Measurements from ENCODE around the gene CNPY4.

CNPY4 gene, protein sequence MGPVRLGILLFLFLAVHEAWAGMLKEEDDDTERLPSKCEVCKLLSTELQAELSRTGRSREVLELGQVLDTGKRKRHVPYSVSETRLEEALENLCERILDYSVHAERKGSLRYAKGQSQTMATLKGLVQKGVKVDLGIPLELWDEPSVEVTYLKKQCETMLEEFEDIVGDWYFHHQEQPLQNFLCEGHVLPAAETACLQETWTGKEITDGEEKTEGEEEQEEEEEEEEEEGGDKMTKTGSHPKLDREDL

DNA sequence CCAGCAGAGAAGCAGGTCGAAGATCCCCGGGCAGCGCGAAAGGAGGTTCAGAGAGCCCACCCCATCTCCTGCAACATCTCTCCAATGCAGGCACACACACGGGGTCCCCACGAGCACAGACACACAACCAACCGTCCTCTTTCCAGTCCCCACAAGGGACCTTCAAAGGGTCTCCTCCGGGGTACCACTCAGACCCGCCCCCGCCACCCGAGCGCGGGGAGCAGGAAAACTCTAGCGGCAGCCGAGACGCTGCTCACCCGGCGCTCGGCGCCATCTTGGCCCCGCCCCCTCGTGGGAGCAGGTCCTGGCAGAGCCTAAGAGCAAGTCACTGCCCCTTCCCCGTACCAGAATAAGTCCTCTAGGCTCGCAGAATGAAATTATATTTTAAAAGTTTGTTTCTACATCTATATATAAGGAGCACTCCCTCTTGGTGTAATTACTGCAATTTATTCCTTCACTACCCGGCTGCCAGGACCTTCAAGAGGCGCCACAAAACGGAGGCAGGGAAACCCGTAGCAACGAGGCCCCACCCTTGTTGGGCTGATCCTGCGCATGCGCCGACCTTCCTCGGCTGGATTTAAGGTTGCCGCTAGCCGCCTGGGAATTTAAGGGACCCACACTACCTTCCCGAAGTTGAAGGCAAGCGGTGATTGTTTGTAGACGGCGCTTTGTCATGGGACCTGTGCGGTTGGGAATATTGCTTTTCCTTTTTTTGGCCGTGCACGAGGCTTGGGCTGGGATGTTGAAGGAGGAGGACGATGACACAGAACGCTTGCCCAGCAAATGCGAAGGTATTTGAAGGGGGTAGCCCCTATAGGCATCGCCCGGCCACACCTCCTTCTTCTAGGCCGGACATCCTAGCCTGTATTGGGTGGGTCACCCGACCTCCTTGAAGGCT lies at the start of gene CNPY4, which contains the start of gene TAF6:
Gene CNPY4, plus strand, starts transcription at position 563 of the 898 bp plus-strand sequence. Its CDS starts 111 bp downstream, at position 674.
Gene TAF6, minus strand, starts transcription at position 287 of the 898 bp plus-strand sequence. CDS start 5,149 bp downstream, outside the sequence.
- DNase-seq: peak; percentile 96

DNA sequence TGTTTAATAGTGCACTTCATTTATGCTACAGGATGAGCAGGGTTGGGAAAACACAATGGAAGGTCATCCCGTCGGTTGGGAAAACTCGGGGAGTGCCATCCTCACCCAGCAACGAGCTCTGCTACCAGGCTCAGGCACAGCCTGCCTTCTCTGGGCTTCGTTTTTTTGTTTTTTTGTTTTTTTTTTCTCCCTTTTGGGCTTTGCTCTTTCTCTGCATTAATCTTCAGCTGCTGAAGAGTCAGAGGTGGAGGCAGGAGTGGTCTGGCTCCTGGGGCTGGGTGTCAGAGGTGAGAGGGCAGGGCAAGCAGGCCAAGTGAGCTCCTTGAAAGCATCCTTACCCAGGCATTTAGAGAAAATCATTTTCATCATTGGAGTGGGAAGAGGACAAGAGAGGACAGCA lies 49.4 kb upstream of the CNPY4 start:
- DNase-seq: no peak

DNA sequence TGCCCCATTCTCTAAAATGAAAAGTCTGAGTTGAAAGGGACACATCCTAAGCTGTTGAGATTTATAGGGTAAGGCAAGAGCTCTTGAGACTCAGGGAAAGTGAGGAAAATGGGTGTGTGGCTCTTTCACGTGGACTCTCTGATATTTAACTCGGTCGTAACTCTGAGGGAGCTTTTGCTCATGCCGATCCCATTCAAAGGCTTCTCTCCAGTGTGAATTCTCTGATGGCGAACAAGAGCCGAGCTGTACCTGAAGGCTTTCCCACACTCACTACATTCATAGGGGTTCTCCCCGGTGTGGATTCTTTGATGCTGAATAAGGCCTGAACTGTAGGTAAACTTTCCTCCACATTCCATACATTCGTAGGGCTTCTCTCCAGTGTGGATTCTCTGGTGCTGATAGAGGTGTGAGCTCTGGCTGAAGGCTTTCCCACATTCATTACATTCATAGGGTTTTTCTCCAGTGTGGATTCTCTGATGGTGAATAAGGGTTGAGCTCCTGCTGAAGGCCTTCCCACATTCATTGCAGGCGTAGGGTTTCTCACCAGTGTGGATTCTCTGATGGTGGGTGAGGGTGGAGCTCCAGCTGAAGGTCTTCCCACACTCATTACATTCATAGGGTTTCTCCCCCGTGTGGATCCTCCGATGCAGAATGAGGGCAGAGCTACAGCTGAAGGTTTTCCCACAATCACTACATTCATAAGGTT lies 48.3 kb upstream of the CNPY4 start:
- DNase-seq: no peak

DNA sequence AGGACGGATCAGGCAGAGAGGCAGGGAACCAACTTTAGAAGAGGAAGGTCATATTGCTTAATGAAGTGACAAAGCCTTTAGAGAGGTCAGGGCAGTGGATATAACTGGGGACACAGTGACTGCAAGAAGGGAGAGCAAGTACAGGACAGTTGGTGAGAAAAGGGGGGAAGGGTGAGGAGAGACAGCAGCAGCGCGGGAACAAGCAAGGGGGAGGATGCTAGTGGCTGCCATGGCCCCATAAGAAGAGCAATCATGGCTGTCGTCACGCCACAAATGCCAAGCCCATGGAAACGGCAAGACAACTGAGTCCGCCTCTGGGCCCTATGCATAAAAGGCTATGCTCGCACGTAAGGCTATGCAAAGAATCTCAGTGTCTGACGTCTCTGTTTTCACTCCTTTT lies 47.0 kb upstream of the CNPY4 start:
- no peak for DNase-seq

DNA sequence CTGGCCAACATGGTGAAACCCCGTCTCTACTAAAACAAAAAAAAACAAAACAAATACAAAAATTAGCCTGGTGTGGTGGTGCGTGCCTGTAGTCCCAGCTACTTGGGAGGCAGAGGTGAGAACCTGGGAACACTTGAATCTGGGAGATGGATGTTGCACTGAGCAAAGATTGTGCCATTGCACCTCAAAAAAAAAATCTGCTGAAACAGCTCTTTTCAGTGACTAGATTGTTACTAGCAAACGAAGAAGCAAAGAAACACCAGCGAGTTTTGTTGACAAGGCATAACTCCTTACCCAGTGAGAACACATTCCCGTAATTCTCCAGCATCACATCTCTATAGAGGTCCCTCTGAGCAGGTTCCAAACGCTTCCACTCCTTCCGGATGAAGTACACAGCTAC lies 44.6 kb upstream of the CNPY4 start:
- DNase-seq: no peak

DNA sequence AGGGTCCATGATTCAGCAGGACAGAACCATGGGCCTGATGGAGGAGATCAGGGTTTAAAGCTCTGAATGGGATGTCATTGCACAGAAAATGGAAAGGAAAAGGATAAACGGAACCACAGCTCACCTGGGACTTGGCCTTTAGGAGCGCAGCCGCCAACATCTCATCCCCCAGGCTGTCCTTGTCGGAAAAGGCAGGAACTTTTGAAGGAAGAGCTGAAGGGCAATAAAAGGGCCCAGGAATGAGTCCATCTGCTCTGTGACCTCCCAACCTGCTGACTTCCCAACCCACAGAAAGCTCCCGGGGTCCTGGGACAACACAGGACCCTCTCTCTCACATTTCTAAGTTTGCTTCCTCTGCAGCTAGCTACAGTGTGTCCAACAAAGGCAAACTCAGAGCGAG lies 44.0 kb upstream of the CNPY4 start:
- DNase-seq: no peak

DNA sequence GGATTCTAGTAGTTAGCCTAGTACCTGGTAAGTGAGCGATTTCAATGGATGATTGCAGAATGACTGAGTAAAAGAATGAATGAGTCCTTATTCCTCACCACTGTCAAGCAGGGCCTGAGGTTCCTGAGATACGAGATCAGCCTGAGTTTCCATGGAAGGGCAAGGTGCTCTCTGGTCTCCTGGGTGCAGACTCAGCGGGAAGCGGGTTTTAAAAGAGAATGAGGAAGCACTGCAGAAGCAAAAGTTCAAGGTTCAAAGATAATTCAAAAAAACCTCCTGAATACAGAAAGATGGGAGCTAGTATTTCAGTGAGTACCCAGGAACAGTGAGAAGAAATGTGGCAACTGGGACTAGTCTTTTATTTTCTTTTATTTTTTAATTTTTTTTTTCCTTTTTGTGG lies 42.2 kb upstream of the CNPY4 start:
- DNase-seq: no peak

DNA sequence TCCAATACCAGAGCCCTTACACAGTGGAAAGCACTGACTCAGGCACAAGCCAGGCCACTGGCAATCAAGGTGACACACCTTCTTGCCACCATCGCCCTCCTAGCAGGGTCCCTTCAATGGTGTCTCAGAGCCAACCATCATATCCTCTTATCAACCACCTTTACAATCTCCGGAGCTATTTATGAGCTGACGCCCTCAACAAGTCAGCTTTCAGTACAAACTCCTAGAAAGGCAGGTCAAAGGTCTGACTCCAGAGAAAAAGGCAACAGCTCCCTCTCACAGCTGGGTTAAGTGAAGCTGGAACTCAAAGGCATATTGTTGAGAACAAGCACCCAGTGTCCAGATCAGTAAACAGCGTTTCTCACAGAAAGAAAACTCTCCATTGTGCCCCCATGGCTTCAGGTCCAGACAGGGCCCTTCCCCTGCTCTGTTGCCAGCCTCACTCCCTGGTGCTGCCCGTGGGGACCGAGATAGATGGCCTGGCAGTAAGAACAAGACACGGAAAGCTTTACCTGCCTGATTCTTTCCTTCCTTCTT lies 40.3 kb upstream of the CNPY4 start:
- no peak for DNase-seq

DNA sequence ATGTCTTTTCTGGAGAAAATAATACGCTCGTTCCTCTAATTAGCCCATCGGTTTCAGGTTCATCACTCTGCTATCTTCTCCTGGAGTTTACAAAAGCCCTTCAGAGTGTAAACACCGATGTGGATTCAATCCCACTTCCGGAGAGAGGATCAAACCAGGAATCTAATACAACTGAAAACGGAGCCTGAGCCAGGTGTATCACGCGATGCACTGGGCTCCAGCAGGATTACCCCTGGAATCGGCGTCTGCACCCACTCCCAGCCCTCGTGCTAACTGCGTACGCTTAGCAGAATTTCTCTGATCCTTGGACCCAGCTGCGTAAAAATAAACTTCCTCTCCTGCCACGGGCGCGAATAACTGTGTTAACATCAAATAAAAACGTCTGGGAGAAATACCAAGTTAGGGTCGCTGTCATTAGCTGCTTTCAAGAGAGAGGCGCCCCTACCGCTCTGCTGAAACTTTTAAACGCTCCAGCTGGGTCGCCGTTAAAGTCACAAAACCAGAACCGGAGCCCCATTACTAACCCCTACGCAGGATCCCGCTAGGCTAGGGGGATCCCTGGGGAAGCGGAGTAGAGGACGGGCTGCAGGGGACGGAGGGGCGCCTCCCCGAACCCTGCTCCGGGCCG lies 38.4 kb upstream of the CNPY4 start:
- DNase-seq: no peak

DNA sequence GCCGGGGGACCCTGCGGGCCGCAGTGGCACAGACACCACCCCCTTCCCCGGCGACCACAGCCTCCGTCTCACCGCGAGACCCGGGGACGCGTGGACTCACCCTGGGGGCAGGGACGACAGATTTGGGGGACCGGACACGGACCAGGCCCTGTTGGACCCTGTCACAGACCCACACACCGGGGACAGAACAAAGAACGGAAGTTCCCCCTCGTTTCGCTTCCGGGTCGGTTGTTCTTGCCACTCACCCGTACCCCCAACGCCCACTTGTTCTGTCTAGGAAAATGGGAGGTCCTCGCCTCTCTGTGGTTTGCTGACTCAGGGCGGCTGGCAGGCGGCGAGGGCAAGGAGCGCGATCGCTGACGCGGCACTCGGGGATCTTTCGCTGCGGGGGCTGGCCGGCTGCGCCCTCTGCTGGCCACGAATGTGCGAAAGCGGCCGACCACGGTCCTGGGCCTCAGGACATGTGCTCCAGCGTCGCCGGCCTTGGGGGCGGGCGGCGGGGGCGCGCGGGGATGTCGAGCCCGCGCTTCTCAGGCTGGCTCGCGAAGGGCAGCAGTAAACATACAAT lies 37.8 kb upstream of the CNPY4 start, which contains the start of gene ZNF3:
Gene ZNF3, minus strand, starts transcription at position 189 of the 568 bp plus-strand sequence. CDS start 4,366 bp downstream, outside the sequence.
- peak; percentile 99 for DNase-seq

DNA sequence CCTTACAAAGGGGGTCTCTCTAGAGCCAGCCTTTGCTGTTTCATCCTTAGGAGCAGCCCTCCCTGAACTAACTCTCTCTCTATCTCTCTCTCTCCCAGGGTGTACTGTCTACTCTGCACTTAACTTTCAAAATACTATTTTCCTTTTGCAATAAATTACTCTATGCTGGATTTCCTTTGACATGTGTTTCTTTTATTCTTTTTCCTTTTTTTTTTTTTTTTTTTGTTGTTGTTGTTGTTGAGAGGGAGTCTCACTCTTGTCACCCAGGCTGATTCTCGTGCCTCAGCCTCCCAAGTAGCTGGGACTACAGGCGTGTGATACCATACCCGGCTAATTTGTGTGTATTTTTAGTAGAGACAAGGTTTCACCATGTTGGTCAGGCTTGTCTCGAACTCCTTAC lies 36.5 kb upstream of the CNPY4 start:
- no peak for DNase-seq

DNA sequence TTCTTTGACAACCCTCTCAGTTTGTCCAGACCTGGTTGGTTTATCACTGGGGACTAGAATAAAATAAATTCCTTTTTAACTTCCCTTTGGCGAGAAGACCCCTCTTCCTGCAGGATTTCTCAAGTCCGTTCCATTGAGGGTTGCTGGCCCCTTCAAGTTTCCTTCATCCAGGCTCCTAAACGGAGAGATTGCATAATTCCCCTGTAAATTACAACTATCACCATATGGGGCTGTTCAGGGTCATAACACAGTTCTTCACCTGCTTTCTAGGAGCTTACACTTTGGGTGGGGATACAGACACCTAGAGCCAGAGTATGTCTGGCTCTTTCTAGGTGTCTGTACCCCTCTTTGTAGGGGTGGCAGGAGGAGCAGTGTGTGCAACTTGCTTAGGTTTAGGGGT lies 33.9 kb upstream of the CNPY4 start:
- no peak for DNase-seq

DNA sequence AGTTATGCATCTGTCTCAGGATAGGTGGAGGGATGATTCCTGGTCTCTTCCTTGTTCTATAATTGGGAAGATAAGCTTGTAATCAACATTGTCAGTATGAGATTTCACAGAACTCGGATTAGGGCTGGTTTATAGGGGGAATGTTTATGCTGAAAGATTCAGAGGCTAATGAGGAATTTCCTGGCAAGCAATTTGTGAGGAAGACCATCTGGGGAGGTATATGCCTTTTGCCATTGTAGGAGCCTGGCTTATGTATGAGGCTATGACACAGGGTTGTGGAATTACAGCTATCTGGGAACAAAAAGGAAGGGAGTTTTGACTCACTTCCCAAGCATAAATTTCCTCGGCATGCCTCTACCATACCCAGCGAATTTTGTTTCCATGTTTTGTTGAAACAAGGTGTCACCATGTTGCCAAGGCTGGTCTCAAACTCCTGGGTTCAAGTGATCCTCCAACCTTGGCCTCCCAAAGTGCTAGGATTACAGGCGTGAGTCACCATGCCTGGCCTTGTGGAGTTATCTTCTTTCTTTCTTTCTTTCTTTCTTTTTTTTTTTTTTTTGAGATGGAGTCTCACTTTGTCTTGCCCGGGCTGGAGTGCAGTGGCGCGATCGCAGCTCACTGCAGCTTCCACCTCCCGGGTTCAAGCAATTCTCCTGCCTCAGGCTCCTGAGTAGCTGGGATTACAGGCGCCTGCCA lies 32.2 kb upstream of the CNPY4 start:
- no peak for DNase-seq

DNA sequence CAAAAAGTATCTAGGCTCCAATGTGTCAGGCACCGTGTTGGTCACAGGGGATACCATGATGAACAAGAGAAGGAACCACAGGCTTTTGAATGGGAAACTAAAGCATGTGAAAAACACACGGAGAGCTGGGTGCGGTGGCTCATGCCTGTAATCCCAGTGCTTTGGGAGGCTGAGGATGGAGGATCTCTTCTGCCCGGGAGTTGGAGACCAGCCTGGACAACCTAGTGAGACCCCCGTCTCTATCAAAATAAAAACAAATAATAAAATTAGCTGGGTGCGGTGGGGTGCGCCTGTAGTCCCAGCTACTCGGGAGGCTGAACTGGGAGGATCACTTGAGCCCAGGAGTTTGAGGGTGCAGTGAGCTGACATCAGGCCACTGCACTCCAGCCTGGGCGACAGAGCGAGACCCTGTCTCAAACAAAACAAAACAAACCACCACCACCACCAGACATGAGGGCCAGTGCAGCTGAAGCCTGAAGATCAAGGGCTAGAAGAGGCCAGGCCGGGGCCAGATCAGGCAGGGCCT lies 31.3 kb upstream of the CNPY4 start:
- no peak for DNase-seq

DNA sequence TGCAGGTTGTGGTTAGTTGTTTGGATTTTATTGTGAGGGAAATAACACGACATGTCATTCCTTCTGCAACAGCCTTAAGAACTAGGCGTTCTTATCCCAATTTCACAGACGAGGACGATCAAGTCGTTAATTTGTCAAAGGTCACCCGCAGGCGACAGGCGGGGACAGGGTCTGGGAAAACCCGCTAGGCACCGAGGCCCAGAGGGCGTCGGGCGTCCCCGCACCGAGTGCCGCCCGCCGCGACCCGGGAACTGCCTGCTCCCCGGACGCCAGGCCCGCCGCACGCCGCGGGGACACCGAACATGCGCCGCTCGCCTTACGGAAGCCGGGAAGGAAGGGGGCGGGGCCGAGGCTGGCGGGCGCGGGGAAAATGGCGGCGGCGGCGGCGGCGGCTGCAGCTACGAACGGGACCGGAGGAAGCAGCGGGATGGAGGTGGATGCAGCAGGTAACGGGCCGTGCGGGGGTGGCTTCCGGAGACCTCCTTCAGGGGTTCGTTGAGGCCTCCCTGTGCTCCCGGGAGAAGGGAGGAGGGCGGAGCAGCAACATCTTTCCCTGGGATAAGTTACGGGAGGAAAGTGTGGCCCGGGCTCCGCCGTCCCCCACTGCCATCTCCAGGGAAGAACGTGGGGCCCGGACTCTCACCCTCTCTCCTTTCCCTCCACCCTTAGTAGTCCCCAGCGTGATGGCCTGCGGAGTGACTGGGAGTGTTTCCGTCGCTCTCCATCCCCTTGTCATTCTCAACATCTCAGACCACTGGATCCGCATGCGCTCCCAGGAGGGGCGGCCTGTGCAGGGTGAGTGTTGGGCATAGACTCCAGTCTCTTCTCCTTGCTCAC lies 30.6 kb upstream of the CNPY4 start, which contains the start of gene COPS6:
Gene COPS6, plus strand, starts transcription at position 349 of the 837 bp plus-strand sequence. Its CDS starts 22 bp downstream, at position 371.
- DNase-seq: peak; percentile 89

DNA sequence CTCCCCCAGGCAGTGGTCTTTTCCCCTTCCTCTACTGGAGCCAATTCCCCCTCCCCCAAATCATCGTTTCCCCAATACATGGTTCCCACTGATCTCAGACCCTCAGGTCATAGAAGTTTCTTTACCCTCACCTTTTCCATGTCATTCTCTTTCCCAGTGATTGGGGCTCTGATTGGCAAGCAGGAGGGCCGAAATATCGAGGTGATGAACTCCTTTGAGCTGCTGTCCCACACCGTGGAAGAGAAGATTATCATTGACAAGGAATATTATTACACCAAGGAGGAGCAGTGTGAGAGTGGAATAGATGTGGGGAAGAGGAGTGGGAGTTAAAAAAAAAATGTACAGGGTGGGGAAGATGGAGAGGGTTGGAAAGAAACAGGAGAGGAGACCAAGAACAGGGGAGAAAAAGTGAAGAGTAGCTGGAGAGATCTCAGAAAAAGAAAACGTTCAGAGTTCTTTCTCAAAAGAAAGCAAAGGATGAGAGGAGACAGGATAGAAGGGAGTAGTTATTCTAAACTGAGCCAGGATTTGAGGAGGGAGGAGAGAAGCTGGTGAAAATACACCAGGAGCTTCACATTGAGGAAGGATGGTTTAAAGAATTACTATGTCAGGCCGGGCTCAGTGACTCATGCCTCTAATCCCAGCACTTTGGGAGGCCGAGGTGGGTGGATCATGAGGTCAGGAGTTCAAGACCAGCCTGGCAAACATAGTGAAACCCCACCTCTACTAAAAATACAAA lies 29.8 kb upstream of the CNPY4 start:
- no peak for DNase-seq

DNA sequence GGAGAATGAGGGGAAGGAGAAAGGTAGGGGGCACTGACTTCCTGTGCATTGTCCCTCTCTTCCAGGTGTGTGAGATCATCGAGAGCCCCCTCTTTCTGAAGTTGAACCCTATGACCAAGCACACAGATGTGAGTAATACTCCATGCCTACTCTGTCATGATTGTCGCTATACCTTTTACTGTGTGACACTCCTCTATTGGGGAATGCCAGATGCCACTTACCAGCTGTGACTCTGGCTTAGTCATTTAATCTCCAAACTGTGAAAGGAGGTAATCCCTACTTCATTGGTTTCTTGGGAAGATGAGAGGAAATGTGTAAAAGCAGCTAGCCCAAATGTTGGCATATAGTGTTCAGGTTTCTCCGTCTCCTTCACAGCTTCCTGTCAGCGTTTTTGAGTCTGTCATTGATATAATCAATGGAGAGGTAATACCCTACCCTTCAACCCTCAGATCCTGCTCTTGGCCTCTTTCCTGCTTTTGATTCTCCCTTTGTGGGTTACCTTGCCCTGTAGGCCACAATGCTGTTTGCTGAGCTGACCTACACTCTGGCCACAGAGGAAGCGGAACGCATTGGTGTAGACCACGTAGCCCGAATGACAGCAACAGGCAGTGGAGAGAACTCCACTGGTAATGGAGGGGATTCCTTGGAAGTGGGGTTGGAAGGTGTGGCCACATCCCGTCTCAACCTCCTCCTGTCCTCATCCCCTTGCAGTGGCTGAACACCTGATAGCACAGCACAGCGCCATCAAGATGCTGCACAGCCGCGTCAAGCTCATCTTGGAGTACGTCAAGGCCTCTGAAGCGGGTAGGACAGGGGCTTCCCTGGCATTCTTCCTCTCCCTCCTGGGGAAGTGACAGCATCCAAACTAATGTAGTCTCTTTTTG lies 28.7 kb upstream of the CNPY4 start:
- no peak for DNase-seq

DNA sequence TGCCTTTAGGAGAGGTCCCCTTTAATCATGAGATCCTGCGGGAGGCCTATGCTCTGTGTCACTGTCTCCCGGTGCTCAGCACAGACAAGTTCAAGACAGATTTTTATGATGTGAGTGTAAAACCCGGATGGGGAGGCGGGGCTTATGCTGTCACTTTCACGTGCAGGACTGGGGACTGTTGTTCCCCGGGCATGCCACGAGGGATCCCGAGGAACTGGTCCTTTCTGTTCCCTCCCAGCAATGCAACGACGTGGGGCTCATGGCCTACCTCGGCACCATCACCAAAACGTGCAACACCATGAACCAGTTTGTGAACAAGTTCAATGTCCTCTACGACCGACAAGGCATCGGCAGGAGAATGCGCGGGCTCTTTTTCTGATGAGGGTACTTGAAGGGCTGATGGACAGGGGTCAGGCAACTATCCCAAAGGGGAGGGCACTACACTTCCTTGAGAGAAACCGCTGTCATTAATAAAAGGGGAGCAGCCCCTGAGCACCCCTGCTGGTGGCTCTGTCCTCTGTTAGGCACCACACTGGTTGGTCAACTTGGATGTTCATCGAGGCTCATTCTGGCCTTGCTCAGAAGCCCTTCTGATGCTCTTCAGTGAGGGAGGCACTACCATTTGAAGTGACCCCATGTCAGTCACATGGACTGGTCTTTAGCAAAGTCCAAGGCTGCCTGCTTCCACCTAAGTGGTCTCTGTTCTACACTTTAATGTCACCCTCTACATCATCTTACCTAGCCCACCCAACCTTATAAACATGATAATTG lies 27.8 kb upstream of the CNPY4 start:
- DNase-seq: no peak
